HEK293T (cell line): ENCODE measurements around the gene MAT1A.

ENCODE experiments used
- CTCF ChIA-PET: fragments of 350-600 bp; formaldehyde crosslinking; extraction: SDS; loops from one replicate; lab custom pipeline; 2021; ENCODE audit warnings: antibody characterized with exemption, inconsistent platforms; lab: Yijun Ruan, JAX
- POLR2A ChIA-PET: fragments of 350-600 bp; formaldehyde crosslinking; extraction: SDS; loops from one replicate; lab custom pipeline; 2020; ENCODE audit warnings: antibody characterized with exemption, inconsistent platforms; lab: Yijun Ruan, JAX
- DNase-seq: peaks from one replicate; pipeline ENCODE4 v3.0.0; 2012; ENCODE audit warnings: mixed read lengths; ENCODE audit errors: extremely low spot score
- ARNT ChIP-seq: fragments of 450-650 bp; IDR thresholded peaks from 2 replicates; pipeline ENCODE4 v1.6.1; 2017; ENCODE audit warnings: mild to moderate bottlenecking
- BHLHE40 ChIP-seq: fragments of 450-650 bp; IDR thresholded peaks from 2 replicates; pipeline ENCODE4 v1.6.1; 2016; ENCODE audit warnings: mild to moderate bottlenecking, moderate library complexity, borderline replicate concordance
- CTBP1 ChIP-seq: fragments of 450-650 bp; IDR thresholded peaks from 2 replicates; pipeline ENCODE4 v1.6.1; 2016; ENCODE audit warnings: borderline replicate concordance
- ELF4 ChIP-seq: fragments of 450-650 bp; IDR thresholded peaks from 2 replicates; pipeline ENCODE4 v1.6.1; 2017; ENCODE audit warnings: antibody characterized with exemption
- FOXA1 ChIP-seq: fragments of 450-650 bp; IDR thresholded peaks from 2 replicates; pipeline ENCODE4 v1.6.1; 2016; ENCODE audit warnings: mild to moderate bottlenecking
- FOXK2 ChIP-seq: fragments of 450-650 bp; IDR thresholded peaks from 2 replicates; pipeline ENCODE4 v1.6.1; 2016; ENCODE audit warnings: mild to moderate bottlenecking
- FOXM1 ChIP-seq: fragments of 450-650 bp; IDR thresholded peaks from 2 replicates; pipeline ENCODE4 v1.6.1; 2017; ENCODE audit warnings: mild to moderate bottlenecking, borderline replicate concordance
- HDGF ChIP-seq: fragments of 450-650 bp; IDR thresholded peaks from 2 replicates; pipeline ENCODE4 v1.6.1; 2017; ENCODE audit warnings: antibody characterized with exemption, borderline replicate concordance
- L3MBTL2 ChIP-seq: fragments of 450-650 bp; conservative IDR thresholded peaks from 2 replicates; pipeline ENCODE4 v1.6.1; 2016; ENCODE audit warnings: mild to moderate bottlenecking
- LEF1 ChIP-seq: fragments of 450-650 bp; IDR thresholded peaks from 2 replicates; pipeline ENCODE4 v1.6.1; 2017; ENCODE audit warnings: mild to moderate bottlenecking, borderline replicate concordance
- NFRKB ChIP-seq: fragments of 450-650 bp; IDR thresholded peaks from 2 replicates; pipeline ENCODE4 v1.6.1; 2016; ENCODE audit warnings: mild to moderate bottlenecking, moderate library complexity
- SP1 ChIP-seq: fragments of 450-650 bp; IDR thresholded peaks from 2 replicates; pipeline ENCODE4 v1.6.1; 2017
- SUZ12 ChIP-seq: fragments of 450-650 bp; IDR thresholded peaks from 2 replicates; pipeline ENCODE4 v1.6.1; 2016; ENCODE audit warnings: mild to moderate bottlenecking
- TARDBP ChIP-seq: fragments of 450-650 bp; IDR thresholded peaks from 2 replicates; pipeline ENCODE4 v1.6.1; 2016
- ZNF384 ChIP-seq: fragments of 450-650 bp; IDR thresholded peaks from 2 replicates; pipeline ENCODE4 v1.6.1; 2016
- TF ChIP-seq, protein P1 (sequence below): fragments of 450-650 bp; IDR thresholded peaks from 2 replicates; pipeline ENCODE4 v1.6.1; 2016

Gene MAT1A

DNA sequence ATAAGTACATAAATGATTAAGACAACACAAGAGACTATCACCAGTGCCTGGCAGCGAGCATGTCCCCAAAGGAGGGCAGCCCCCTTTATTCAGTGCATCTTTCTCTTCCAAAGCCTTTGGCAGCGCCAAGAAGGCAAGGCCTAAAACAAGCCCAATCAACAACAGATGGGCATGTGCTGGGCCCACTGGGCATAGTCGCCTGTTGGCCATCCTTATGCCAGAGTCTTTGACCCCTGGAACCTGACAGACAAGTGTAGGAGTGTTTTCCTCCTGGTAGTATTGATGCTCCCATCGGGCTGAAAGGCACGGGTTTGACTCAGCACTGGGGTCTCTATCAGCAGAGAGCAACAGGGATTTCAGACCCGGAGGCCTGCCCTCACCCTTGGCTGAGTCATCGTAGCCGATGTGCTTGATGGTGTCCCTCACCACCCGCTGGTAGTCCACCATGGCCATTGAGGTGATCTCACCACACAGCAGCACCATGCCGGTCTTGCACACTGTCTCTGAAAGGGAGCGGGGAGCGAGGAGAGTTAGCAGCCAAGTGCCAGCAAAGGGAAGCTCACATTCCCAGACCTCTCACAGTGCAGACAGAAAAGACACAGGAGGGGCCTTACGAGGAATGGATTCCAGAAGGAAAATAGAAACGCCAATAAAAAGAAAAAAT is 5.8 kb downstream of the MAT1A start:
- no peak for TF ChIP-seq ELF4
- no peak for TF ChIP-seq FOXK2
- no peak for TF ChIP-seq SP1
- no peak for TF ChIP-seq BHLHE40
- TF ChIP-seq FOXA1 = no peak
- no peak for TF ChIP-seq L3MBTL2
- TF ChIP-seq, protein P1, sequence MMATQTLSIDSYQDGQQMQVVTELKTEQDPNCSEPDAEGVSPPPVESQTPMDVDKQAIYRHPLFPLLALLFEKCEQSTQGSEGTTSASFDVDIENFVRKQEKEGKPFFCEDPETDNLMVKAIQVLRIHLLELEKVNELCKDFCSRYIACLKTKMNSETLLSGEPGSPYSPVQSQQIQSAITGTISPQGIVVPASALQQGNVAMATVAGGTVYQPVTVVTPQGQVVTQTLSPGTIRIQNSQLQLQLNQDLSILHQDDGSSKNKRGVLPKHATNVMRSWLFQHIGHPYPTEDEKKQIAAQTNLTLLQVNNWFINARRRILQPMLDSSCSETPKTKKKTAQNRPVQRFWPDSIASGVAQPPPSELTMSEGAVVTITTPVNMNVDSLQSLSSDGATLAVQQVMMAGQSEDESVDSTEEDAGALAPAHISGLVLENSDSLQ = no peak
- TF ChIP-seq NFRKB = no peak
- TF ChIP-seq FOXM1 = no peak
- TF ChIP-seq HDGF = no peak
- ChIA-PET POLR2A (no interaction called here), CTCF (interaction anchor here (0.7 kb wide), 1 partner anchor 285 kb away, joined by 4 read pairs; no protein-coding TSS in a partner anchor)
- DNase-seq = no peak

DNA sequence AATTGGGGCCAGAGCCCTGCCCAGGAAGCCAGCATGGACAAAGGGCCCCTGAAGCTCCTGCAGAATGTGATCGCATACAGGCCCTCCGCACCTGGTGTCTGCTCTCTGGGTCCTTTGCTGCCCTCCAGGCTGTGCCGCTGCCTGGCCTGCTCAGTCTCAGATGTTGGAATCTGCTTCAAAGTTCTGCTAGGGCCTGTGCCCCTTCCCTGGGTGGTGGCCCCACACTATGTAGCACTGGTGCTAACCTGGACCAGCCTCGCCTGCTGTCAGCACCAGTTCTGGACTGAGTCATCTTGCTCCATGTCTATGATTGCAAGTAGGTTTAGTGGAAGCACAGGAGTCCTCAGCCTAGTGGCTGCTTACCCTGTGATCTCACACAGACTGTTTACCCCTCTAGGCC is 6.3 kb downstream of the MAT1A start:
- ChIA-PET POLR2A (no interaction called here), CTCF (no interaction called here)
- TF ChIP-seq NFRKB (no peak), CTBP1 (no peak), FOXA1 (no peak), L3MBTL2 (no peak), TARDBP (no peak), SUZ12 (no peak), LEF1 (no peak)
- TF ChIP-seq, protein P1 = no peak
- no peak for DNase-seq

DNA sequence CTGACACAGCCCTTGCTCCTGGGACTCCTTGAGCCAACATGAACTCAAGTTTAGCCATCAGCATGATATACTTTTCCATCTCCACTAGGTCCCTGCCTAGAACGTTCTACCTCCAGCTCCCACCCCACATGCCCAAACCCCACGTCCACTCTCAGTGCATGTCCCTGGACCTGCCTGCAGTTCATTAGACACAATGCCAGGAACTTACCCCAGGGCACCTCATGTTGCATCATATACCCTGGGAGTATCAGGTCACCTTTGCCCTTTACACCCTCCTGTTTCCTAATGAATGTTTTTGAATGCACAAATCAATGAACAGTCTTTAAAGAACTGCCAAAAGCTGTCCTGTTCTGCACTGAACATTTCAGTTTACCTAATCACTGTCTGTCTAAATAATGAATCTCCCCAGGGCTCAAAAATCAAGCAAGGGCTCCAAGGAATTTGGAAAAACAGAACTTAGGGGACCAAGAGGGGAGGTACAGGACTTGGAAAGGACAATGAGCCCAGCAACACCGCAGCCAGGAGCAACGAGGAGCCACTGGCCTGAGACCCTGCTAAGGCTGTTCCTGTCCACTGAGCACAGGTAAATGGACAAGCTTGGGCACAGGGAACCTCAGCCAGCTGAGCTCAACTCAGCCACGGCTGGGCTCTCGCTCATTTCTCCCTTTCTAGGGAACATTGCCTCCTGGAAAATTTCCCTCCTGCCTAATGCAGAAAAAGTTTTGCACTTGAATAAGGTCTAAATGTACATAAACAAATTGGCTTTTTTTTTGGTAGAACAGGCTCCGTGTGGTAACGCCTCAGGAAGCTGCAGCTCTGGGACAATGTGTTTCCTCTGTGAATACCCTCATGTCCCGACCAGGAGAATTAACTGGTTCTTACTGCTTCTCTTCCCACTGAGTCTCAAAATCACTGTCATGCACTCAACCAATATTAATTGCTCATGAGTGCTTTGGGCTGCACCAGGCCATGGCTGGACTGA is 7.4 kb downstream of the MAT1A start:
- ChIA-PET POLR2A (no interaction called here), CTCF (interaction anchor here (0.9 kb wide), 1 partner anchor 8 kb away, joined by 3 read pairs; no protein-coding TSS in a partner anchor)
- TF ChIP-seq ELF4 (no peak), SUZ12 (no peak), BHLHE40 (no peak), FOXA1 (no peak), NFRKB (no peak), FOXM1 (no peak), ZNF384 (no peak), HDGF (no peak), FOXK2 (no peak), TARDBP (no peak), ARNT (no peak), SP1 (no peak), L3MBTL2 (no peak), CTBP1 (no peak), LEF1 (no peak)
- TF ChIP-seq, protein P1 = no peak
- DNase-seq = no peak

DNA sequence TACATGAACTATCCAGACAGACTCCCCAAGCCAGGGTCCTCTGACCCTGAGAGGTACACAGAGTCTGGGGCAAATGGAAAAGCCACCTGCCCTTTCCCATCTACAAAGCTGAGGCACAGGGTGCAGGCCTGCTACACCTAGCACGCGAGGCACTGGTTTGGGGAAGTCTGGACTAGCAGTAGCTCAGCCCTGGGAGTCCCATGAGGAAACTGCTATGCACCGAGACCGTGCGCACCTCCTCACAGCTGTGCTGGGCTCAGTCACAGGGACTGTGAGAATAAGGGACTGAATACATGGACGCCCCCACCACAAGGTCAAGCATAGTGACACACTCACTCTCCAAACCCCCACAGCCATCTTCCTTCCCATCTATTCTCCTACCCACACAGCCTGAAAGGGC is 8.2 kb downstream of the MAT1A start:
- no peak for DNase-seq
- ChIA-PET CTCF (no interaction called here), POLR2A (no interaction called here)
- TF ChIP-seq SUZ12 = no peak
- TF ChIP-seq SP1 = no peak
- no peak for TF ChIP-seq ARNT
- TF ChIP-seq L3MBTL2 = no peak
- TF ChIP-seq BHLHE40 = no peak
- no peak for TF ChIP-seq FOXM1
- TF ChIP-seq ZNF384 = no peak
- no peak for TF ChIP-seq FOXA1
- no peak for TF ChIP-seq CTBP1
- TF ChIP-seq ELF4 = no peak
- TF ChIP-seq NFRKB = no peak
- TF ChIP-seq, protein P1 = no peak
- no peak for TF ChIP-seq LEF1
- no peak for TF ChIP-seq HDGF
- TF ChIP-seq FOXK2 = no peak
- no peak for TF ChIP-seq TARDBP

DNA sequence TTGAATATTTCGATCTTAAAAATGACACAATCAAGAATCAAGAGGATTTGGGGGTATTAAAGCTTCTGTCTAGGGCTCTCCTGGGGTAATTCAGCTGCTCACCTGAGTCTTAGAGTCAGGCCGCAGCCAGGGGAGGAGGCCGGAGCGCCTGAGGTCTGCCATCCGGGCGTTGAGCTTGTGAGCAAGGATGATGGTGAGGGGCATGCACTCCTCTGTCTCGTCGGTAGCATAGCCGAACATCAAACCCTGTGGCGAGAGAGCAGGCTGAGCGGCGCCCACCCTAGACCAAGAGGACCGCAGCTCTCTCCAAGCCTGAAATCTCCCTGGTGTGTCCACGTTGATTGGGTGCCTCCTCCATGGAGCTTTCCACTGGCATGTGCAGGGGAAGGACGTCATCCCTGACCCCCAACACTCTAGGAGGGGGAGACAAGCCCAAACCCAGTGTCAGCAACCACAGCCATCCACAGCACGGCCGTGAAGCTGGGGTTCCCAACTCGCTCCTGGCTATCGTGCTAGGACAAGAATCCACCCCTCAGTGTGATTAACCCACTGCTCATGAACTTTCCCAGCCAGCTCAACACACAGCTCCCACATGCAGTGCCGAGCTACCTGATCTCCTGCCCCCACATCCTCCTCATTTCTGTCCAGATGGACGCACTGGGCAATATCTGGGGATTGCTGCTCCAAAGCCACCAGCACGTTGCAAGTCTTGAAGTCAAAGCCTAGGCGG is 9.2 kb downstream of the MAT1A start:
- no peak for DNase-seq
- CTCF ChIA-PET = interaction anchor here (0.6 to 1.1 kb wide), 2 partner anchors 8 to 131 kb away, joined by 3 to 4 read pairs; no protein-coding TSS in a partner anchor
- POLR2A ChIA-PET = no interaction called here
- TF ChIP-seq, protein P1 = no peak
- TF ChIP-seq TARDBP = no peak
- TF ChIP-seq BHLHE40 = no peak
- no peak for TF ChIP-seq CTBP1
- TF ChIP-seq FOXK2 = no peak
- no peak for TF ChIP-seq HDGF
- no peak for TF ChIP-seq FOXM1
- no peak for TF ChIP-seq SP1
- no peak for TF ChIP-seq ELF4
- TF ChIP-seq ZNF384 = no peak
- no peak for TF ChIP-seq FOXA1
- TF ChIP-seq NFRKB = no peak
- TF ChIP-seq SUZ12 = no peak
- TF ChIP-seq LEF1 = no peak
- TF ChIP-seq L3MBTL2 = no peak
